Mesothelial cell of epicardium (in vitro differentiated cells): ENCODE results near the gene MED22. TPM values are rescaled to one million over a fixed set of nuclear protein-coding genes. Genes with fewer than 3 reads are reported as not detected.

Source experiments
- DNase-seq, 2 experiments: peaks; one replicate each; pipeline ENCODE4 v3.0.0; 2021; ENCODE audit warnings: low spot score in 2 of 2; ENCODE audit not compliant: unreplicated experiment in 2 of 2
- H3K27ac Mint-ChIP-seq: 2 replicates; pipeline ENCODE4 v1.8.0; 2021; ENCODE audit warnings: mixed read lengths
- H3K27me3 Mint-ChIP-seq: 2 replicates; pipeline ENCODE4 v1.8.0; 2021; ENCODE audit warnings: low read depth, mixed read lengths
- H3K36me3 Mint-ChIP-seq: 2 replicates; pipeline ENCODE4 v1.8.0; 2021; ENCODE audit warnings: mixed read lengths
- H3K4me1 Mint-ChIP-seq: 2 replicates; pipeline ENCODE4 v1.8.0; 2021; ENCODE audit warnings: mixed read lengths
- H3K4me3 Mint-ChIP-seq: 2 replicates; pipeline ENCODE4 v1.8.0; 2021; ENCODE audit warnings: mild to moderate bottlenecking, moderate library complexity, mixed read lengths
- H3K9me3 Mint-ChIP-seq: 2 replicates; pipeline ENCODE4 v1.8.0; 2021; ENCODE audit warnings: mixed read lengths
- total RNA-seq: library from RNA; stranded (reverse); gene quantifications from 3 replicates; pipeline ENCODE4 v1.2.1, GENCODE V29; 2021
- TF ChIP-seq, protein P1 (sequence below): fragments of 200-600 bp; sonication (generic); IDR thresholded peaks from one replicate; pipeline ENCODE4 v1.5.0; 2021; ENCODE audit warnings: antibody characterized with exemption; ENCODE audit not compliant: unreplicated experiment

Gene MED22
- total RNA-seq, 1 donor from 2014 or later: 35.1 TPM

DNA sequence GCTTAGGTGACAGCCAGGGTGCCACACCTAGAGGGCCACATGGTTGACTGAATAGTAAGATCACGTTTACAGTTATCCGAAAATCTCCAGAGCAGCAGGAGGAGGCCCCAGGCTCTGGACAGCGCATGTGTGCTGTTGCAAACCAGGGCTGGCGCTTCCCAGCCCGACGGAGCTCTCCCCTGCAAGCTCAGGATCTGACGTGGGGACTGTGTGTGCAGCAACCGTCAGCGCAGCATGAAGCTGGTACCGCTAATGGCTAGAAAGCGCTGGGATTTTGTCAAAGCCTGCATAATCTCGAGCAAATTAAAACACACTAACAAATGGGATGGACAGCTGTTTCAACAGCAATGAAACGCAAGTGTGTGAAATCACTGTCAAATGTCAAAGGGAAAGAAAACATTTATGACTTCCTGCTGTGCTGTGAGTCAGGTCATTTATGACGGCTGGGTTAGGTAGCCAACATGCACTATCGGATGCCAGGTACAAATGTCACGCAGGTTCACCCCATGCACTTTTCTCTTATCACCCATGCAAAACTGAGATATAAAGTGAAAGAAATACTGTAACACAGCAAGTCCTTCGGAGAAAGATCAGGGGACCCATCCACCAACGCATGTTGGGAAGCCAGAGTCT is 20.4 kb upstream of the MED22 start:
- H3K36me3 Mint-ChIP-seq: peaks cover 14% of the 10 kb centered on the region
- H3K4me3 Mint-ChIP-seq: no peak overlapping the region
- peaks cover 11% of the 10 kb centered on the region for H3K4me1 Mint-ChIP-seq
- TF ChIP-seq, protein P1, sequence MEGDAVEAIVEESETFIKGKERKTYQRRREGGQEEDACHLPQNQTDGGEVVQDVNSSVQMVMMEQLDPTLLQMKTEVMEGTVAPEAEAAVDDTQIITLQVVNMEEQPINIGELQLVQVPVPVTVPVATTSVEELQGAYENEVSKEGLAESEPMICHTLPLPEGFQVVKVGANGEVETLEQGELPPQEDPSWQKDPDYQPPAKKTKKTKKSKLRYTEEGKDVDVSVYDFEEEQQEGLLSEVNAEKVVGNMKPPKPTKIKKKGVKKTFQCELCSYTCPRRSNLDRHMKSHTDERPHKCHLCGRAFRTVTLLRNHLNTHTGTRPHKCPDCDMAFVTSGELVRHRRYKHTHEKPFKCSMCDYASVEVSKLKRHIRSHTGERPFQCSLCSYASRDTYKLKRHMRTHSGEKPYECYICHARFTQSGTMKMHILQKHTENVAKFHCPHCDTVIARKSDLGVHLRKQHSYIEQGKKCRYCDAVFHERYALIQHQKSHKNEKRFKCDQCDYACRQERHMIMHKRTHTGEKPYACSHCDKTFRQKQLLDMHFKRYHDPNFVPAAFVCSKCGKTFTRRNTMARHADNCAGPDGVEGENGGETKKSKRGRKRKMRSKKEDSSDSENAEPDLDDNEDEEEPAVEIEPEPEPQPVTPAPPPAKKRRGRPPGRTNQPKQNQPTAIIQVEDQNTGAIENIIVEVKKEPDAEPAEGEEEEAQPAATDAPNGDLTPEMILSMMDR: no peak
- DNase-seq: no peak
- no peak overlapping the region for H3K27ac Mint-ChIP-seq
- H3K27me3 Mint-ChIP-seq: no peaks in the 10 kb centered on the region
- H3K9me3 Mint-ChIP-seq: no peaks in the 10 kb centered on the region

DNA sequence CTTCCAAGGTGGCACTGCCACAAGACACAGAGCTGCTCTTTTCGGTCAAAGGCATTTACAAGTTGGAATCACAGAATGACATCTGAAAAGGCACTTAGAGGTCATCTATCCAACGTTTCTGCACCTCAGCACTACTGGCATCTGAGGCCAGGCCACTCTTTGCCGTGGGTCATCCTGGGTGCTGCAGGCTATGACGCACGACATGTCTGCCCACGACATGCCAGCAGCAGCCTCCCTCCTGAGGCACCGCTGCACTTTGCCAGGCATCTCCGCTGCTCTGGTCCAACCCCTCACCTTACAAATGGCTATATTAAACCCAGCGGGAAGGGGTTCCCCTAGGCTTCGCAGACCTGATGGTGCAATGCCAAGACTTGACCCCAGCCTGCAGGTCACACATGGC is 19.8 kb upstream of the MED22 start:
- peaks cover 16% of the 10 kb centered on the region for H3K36me3 Mint-ChIP-seq
- no peak for DNase-seq
- no peaks in the 10 kb centered on the region for H3K9me3 Mint-ChIP-seq
- no peak overlapping the region for H3K4me3 Mint-ChIP-seq
- H3K27me3 Mint-ChIP-seq: no peaks in the 10 kb centered on the region
- peaks cover 11% of the 10 kb centered on the region for H3K4me1 Mint-ChIP-seq
- TF ChIP-seq, protein P1: no peak
- H3K27ac Mint-ChIP-seq: no peak overlapping the region

DNA sequence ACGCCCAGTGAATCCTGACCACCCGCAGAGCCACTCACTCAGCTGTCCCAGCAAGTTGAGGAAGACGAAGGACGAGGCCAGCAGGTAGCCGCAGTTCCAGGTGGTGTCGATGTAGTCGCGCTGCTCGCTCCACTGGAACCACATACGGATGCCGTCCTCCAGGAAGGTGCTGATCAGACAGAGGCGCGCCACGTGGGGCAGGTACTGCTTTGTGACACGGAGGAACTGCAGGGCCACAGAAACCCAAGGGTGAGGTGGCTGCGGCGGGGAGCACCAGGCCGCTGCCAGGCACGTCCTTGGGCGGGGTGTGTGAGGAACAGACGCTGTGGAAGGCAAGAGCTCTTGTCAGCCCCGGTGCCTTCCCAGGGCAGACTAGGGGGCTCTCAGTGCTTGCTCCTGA is 19.3 kb upstream of the MED22 start:
- H3K9me3 Mint-ChIP-seq: no peaks in the 10 kb centered on the region
- TF ChIP-seq, protein P1: no peak
- peaks cover 8% of the 10 kb centered on the region for H3K4me1 Mint-ChIP-seq
- no peaks in the 10 kb centered on the region for H3K27me3 Mint-ChIP-seq
- no peak overlapping the region for H3K4me3 Mint-ChIP-seq
- DNase-seq: no peak
- H3K36me3 Mint-ChIP-seq: peaks cover 18% of the 10 kb centered on the region
- H3K27ac Mint-ChIP-seq: no peak overlapping the region

DNA sequence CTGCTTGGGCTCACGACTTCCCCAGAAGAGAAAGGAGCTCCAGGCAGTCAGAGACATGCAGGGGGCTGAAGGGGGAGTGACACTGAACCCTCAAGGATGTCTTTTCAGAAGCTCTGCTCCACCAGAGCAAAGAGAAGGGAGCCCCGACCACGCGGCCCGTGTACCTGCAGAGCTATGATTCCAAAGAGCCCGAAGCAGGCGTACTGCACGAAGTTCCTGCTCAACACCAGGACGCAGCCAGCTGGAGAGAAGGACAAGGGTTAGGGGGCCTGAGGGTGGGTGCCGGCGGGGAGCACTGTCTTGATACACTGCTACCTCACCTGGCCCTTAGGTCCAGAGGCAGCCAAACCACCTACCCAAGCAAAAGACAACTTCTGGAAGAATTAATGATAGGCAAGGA is 18.5 kb upstream of the MED22 start:
- H3K36me3 Mint-ChIP-seq: peaks cover 25% of the 10 kb centered on the region
- no peaks in the 10 kb centered on the region for H3K9me3 Mint-ChIP-seq
- H3K4me1 Mint-ChIP-seq: peaks cover 3% of the 10 kb centered on the region
- H3K4me3 Mint-ChIP-seq: no peak overlapping the region
- H3K27me3 Mint-ChIP-seq: no peaks in the 10 kb centered on the region
- no peak for DNase-seq
- H3K27ac Mint-ChIP-seq: no peak overlapping the region
- TF ChIP-seq, protein P1: no peak

DNA sequence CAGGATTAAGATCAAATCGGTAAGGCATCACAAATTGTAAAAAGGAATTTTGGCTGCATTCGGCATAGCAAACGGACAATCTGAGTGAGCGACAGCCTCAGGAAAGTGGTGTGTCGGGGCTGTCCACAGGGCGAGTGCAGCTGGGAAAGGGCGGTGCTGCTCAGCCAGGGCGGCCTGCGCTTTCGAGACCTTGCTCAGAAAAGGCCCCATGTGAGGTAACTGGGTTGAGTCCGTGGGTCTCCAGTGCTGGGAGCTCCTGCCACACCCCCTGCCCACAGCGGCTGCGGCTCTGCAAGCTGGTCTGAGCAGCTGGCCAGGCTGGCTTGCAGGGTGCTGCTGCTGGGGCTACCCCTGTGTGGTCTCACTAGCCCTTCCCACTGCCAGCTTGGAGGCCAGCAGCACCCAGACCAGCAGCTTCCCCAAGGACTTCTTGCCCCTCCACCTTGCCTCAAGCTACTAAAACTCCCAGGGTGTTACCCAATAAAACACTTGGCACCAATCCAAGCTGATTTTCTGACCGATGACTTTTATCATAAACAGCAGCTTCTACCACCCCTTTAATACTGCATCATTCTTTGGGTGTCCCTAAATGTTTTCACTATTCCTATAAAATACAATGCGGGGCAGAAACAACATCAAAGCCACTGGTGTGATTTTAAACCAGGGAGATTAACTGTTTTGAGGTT is 14.6 kb upstream of the MED22 start:
- DNase-seq: no peak
- Mint-ChIP-seq H3K4me3 (no peak overlapping the region), H3K4me1 (no peaks in the 10 kb centered on the region), H3K27me3 (no peaks in the 10 kb centered on the region), H3K36me3 (peaks cover 25% of the 10 kb centered on the region), H3K9me3 (no peaks in the 10 kb centered on the region), H3K27ac (no peak overlapping the region)
- TF ChIP-seq, protein P1: no peak
